HG03045 (cell line): ENCODE data around the gene KLRK1.
"Not testable (repeated sequence)": the region's sequence is repeated elsewhere in the genome, so short reads cannot be mapped to it uniquely, and the experiment has no call there.

Experiments
- ATAC-seq: cut with Tn5 transposase; IDR thresholded peaks from one replicate; pipeline ENCODE4 v1.9.1; 2021; ENCODE audit warnings: mild to moderate bottlenecking, moderate library complexity; ENCODE audit not compliant: unreplicated experiment

The KLRK1 gene

DNA sequence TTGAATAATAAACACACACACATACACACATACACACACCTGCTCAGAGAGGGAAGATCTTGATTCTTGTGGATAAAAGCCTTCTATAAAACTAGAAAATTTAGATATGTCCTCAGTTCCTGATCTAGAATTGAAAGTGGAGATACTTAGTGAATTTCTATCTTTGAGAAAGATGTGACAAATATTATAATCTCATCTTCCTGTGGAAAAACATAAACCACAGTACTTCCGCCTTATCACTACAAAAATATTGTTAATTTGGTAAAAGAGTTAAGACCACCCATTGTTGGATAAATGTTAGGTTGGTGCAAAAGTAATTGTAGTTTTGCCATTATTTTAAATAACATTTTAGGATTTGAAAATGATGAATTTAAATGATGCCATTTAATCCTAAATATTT, at the start of gene KLRK1:
TSS of gene KLRK1 (minus strand) at position 138 of the 400 bp plus-strand sequence. CDS start 1,231 bp downstream, outside the sequence.
- no peak for ATAC-seq

DNA sequence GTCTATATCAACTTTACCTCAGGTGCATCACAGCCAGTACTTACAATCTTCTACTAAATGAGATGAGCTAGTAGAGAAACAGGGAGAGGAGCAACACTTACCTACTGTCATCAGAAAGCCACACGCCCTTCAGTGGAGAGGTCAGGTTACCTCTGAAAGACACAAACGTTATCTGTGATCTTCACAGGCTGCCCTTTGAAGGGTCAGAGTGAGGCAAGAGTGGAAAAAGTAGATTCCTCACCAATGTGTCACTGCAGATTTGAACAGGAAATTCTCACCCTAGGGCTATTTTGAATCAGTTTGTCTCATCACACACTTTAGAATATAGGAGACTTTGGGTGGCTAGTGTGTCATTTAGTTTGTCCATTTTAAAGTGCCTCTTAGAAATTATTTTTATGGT, 47.8 kb upstream of the KLRK1 start:
- not testable (repeated sequence) for ATAC-seq

DNA sequence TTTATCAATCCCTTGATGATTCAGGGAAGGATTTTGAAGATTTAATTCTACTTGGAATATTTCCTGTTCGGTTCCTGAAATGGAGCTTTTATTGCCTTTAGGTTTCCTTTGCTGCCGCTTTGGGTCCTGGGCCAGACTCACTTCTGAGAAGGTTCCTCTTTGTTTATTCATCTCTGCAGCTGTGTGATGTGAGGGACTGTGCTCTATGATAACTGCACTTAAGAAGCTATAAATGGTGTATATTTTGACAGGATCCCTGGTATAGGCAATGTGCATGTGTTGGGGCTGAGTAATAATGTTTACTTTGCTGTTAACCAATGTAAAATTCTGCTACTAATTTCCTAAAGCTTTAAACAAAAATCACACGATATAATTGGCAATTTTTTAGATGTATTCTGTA, 46.0 kb upstream of the KLRK1 start, which contains the start of gene KLRC2:
TSS of gene KLRC2 (minus strand) at position 195 of the 400 bp plus-strand sequence. CDS start at position 171, 24 bp downstream.
- ATAC-seq = not testable (repeated sequence)

GRCh38 chr12:10430623-10431022, 40.8 kb upstream of the KLRK1 start:
- not testable (repeated sequence) for ATAC-seq

DNA sequence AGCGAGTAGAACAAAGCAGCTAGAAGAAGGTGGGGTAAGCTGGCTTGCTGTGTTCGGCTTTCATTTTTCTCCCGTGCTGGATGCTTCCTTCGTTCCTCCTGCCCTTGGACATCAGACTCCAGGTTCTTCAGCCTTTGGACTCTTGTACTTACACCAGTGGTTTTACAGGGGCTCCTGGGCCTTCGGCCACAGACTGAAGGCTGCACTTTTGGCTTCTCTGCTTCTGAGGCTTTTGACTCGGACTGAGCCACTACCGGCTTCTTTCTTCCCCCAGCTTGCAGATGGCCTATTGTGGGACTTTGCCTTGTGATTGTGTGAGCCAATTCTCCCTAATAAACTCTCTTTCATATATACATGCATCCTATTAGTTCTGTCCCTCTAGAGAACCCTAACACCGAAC, 36.1 kb upstream of the KLRK1 start:
- ATAC-seq = not testable (repeated sequence)

DNA sequence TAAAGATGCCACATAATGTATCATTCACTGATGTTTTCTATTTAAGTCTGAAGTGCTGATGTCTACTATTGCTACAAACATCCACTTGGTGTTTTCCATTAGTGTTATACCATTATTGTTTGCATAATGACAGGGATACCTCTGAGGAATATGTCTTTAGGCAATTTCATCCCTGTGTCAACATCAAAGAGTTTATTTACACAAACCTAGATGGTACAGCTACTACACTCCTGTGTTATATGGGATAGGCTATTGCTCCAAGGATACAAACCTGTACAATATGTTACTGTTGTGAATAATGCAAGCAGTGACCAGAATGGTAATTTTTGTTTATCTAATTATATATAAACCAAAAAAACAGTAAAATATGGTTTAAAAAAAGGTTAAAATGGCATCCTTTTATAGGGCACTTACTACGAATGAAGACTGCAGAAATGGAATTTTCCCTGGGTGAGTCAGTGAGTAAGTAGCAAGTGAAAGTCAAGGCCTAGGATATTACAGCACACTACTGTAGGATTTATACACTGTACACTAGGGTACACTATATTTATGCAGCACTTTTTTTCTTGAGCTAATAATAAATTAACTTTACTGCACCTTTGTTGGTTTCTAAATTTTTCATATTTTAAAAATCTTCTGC, 34.5 kb upstream of the KLRK1 start:
- not testable (repeated sequence) for ATAC-seq

DNA sequence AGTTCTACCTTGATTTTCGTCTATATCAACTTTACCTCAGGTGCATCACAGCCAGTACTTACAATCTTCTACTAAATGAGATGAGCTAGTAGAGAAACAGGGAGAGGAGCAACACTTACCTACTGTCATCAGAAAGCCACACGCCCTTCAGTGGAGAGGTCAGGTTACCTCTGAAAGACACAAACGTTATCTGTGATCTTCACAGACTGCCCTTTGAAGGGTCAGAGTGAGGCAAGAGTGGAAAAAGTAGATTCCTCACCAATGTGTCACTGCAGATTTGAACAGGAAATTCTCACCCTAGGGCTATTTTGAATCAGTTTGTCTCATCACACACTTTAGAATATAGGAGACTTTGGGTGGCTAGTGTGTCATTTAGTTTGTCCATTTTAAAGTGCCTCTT, 32.3 kb upstream of the KLRK1 start:
- ATAC-seq = not testable (repeated sequence)

DNA sequence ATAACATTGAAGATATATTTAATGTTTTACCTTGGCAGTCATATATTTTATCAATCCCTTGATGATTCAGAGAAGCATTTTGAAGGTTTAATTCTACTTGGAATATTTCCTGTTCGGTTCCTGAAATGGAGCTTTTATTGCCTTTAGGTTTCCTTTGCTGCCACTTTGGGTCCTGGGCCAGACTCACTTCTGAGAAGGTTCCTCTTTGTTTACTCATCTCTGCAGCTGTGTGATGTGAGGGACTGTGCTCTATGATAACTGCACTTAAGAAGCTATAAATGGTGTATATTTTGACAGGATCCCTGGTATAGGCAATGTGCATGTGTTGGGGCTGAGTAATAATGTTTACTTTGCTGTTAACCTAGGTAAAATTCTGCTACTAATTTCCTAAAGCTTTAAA, 30.5 kb upstream of the KLRK1 start, which contains the start of gene KLRC3:
TSS of gene KLRC3 (minus strand) at position 262 of the 400 bp plus-strand sequence. CDS start at position 217, 45 bp downstream.
- not testable (repeated sequence) for ATAC-seq

DNA sequence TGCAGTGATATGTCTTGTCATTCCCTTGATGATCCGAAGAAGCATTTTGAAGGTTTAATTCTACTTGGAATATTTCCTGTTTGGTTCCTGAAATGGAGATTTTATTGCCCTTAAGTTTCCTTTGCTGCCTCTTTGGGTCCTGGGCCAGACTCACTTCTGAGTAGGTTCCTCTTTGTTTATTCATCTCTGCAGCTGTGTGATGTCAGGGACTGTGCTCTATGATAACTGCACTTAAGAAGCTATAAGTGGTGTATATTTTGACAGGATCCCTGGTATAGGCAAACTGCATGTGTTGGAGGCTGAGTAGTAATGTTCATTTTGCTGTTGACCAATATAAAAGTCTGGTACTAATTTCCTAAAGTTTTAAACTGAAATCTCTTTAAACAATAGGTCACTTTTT, 19.6 kb upstream of the KLRK1 start, which contains the start of gene KLRC4:
TSS of gene KLRC4 (minus strand) at position 366 of the 400 bp plus-strand sequence. CDS start at position 184, 182 bp downstream.
- ATAC-seq = no peak

DNA sequence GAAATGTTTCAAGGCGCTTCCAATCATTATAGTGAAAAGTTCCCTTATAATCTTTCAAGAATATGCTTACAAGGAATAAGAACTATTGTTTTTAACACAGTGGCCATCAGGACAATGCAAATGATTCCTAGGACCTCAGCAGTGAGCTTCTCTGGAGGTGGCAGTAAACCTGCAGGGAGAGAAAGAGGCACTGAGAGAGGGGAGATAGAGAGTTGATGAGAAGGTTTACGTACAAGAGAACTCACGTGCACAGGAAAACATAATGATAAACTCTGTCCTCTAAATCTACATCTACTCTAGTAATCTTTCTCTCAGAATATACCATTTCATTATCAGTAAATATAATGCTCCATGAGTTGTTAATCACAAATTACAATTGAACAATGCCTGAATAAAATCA, 19.0 kb upstream of the KLRK1 start:
- no peak for ATAC-seq

GRCh38 chr12:10406725-10407124, 16.9 kb upstream of the KLRK1 start:
- ATAC-seq = no peak

- ATAC-seq = no peak
These were observed 15.5 kb upstream of the KLRK1 start for GRCh38 chr12:10405294-10405693.

GRCh38 chr12:10404798-10405197, 15.0 kb upstream of the KLRK1 start:
- ATAC-seq = no peak

DNA sequence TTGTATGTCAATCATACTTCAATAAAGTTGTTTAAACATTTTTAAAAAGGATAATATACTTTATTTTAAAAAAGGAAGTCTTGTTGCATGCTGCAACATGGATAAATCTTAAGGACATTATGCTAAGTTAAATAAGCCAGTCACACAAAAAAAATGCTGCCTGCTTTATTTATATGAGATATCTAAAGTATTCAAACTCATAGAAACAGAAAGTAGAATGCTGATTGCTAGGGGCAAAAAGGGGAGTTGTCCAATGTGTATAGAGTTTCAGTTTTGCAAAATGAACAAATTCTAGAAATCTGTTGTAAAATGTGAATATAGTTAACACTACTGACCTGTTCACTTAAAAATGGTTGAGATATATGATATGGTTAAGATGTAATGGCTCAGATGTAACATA, 11.0 kb upstream of the KLRK1 start:
- ATAC-seq = no peak

DNA sequence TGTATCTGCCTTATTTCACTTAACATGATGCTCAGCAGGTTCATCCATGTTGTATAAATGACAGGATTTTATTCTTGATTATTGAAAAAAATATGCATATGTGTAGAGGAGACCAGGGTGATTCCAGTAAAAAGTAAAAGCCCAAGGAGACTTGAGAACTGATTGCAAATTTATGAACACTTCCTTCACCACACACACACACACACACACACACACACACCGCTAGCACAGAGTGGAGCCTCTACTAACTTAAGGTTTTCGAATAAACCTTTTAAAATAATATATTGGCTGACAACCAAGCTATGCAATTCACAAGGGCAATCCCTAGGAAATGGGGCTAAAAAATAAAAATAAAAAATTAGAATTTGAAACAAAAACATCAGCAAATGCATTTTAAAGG, 8.3 kb upstream of the KLRK1 start:
- no peak for ATAC-seq

DNA sequence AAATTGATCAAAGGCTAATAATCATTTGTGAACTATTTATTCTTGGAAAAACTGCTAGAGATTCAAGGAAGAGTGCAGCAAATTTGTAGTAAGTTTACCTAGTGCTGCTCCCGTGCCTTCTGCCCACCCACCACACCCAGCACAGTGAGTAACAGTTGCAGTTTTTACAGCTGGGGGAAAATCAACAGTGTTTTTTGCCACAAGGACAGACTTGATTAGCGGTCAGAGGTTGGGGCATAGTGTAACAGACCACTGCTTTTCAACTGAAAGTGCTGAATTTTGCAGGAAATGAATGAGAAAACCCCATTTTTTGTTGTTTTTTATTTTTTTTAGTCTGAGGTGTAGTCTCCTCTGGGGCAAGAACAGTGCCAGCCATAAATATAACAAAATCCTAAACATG, 7.5 kb upstream of the KLRK1 start:
- ATAC-seq = no peak

DNA sequence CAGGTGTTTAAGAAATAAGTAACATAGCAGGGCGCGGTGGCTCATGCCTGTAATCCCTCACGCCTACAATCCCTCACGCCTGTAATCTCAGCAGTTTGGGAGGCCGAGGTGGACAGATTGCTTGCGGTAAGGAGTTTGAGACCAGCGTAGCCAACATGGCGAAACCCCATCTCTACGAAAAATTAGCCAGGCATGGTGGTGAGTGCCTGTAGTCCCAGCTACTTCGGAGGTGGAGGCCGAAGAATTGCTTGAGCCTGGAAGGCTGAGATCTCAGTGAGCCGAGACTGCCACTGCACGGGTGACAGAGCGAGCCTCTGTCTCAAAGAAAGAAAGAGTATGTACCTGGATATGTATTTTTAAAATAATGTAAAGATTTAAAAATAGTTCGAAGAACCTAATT, 6.3 kb upstream of the KLRK1 start:
- not testable (repeated sequence) for ATAC-seq

- no peak for ATAC-seq
These were observed 5.7 kb upstream of the KLRK1 start for GRCh38 chr12:10395390-10395998.

DNA sequence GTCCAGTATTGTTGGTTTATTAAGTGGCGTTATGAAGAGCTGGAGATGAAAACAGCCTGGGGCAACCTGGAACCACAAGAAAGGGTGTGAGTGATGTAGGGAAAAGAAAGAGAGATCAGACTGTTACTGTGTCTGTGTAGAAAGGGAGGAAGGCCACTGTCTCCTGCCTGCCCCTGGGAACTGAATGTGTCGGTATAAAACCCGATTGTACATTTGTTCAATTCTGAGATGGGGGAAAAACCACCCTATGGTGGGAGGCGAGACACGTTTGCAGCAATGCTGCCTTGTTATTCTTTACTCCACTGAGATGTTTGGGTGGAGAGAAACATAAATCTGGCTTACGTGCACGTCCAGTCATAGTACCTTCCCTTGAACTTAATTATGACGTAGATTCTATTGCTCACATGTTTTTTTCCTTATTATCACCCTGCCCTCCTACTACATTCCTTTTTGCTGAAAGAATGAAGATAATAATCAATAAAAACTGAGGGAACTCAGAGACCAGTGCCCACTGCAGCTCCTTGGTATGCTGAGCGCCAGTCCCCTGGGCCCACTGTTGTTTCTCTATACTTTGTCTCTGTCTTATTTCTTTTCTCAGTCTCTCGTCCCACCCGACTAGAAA, 4.8 kb upstream of the KLRK1 start:
- not testable (repeated sequence) for ATAC-seq

- ATAC-seq = no peak
These were observed 3.5 kb upstream of the KLRK1 start for GRCh38 chr12:10393291-10393690.

GRCh38 chr12:10392394-10392930, 2.6 kb upstream of the KLRK1 start:
- ATAC-seq = no peak

DNA sequence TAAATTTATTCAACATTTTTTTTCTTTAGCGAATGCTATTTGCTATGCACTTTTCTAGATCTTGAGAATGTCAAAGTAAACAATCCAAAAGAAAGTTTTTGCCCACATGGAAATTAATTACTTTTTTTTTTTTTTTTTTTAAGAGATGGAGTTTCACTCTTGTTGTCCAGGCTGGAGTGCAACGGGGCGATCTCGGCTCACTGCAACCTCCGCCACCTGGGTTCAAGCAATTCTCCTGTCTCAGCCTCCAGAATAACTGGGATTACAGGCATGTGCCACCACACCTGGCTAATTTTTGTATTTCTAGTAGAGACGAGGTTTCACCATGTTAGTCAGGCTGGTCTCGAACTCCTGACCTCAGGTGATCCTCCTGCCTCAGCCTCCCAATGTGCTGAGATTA, 1.1 kb upstream of the KLRK1 start:
- not testable (repeated sequence) for ATAC-seq
